Upper lobe of left lung (tissue), 6 donors: ENCODE data around the gene NPBWR2. TPM values are rescaled to one million over a fixed set of nuclear protein-coding genes. Genes with fewer than 3 reads are reported as not detected.
A peak's percentile ranks its signal among the peaks of the same experiment; 100 is the strongest.

Experiments
- ATAC-seq, 2 donors: fragments of 200-7000 bp; cut with Tn5 transposase; one replicate each; pipeline ENCODE4 v1.9.1; 2022; ENCODE audit warnings: mild to moderate bottlenecking in 2 of 2, moderate library complexity in 2 of 2; ENCODE audit not compliant: low FRiP score in 2 of 2
- DNase-seq, 2 donors: peaks; one replicate each; pipeline ENCODE4 v3.0.0-alpha.2; 2019 to 2020
- H3K27ac ChIP-seq, 4 donors: fragments of 200-600 bp; sonication (generic); one replicate each; pipeline ENCODE4 v1.5.1; 2016 to 2019
- H3K27me3 ChIP-seq, 4 donors: fragments of 200-600 bp; sonication (generic); one replicate each; pipeline ENCODE4 v1.5.1; 2017 to 2019
- H3K36me3 ChIP-seq, 4 donors: fragments of 200-600 bp; sonication (generic); one replicate each; pipeline ENCODE4 v1.5.1; 2016 to 2019
- H3K4me1 ChIP-seq, 4 donors: fragments of 200-600 bp; sonication (generic); one replicate each; pipeline ENCODE4 v1.5.1; 2018 to 2019
- H3K4me3 ChIP-seq, 4 donors: fragments of 200-600 bp; sonication (generic); one replicate each; pipeline ENCODE4 v1.5.1; 2017 to 2019; ENCODE audit warnings: mild to moderate bottlenecking in 2 of 4, moderate library complexity in 1 of 4
- H3K9me3 ChIP-seq, 4 donors: fragments of 200-600 bp; sonication (generic); one replicate each; pipeline ENCODE4 v1.5.1; 2018 to 2019
- CTCF ChIP-seq, 6 experiments: fragments of 450-650 bp in 4 of 6; fragments of 200-600 bp in 2 of 6; sonication (generic) in 2 of 6; IDR thresholded peaks; one replicate each; pipeline ENCODE4 v1.5.1; 2016 to 2019; ENCODE audit warnings: antibody characterized with exemption in 6 of 6
- EP300 ChIP-seq, 4 donors: sonication (generic); formaldehyde crosslinking; IDR thresholded peaks; one replicate each; pipeline ENCODE4 v1.5.1; 2017; ENCODE audit warnings: antibody characterized with exemption in 4 of 4, control low read depth in 2 of 4
- POLR2A ChIP-seq, 4 donors: fragments of 450-650 bp; IDR thresholded peaks; one replicate each; pipeline ENCODE4 v1.5.1; 2016 to 2017; ENCODE audit warnings: antibody characterized with exemption in 4 of 4, mild to moderate bottlenecking in 2 of 4
- POLR2AphosphoS5 ChIP-seq, 2 donors: sonication (generic); formaldehyde crosslinking; IDR thresholded peaks; one replicate each; pipeline ENCODE4 v1.5.1; 2017; ENCODE audit warnings: antibody characterized with exemption in 2 of 2
- WGBS, 2 donors: methylation state at CpG; one replicate each; pipeline ENCODE4 v1.1.5; 2017 to 2018; 5-methylcytosine and 5-hydroxymethylcytosine counted together
- total RNA-seq, 6 donors: library from RNA; depleted of rRNA in 4 of 6; stranded (reverse); fragments of >200 nt in 4 of 6; gene quantifications; one replicate each; pipeline versions ENCODE4 v1.1.0 to v1.2.1, GENCODE V29; 2016 to 2021
- donor health status: DM: no; HTN: no; CAD: no; lungs with moderate emphysema.
- donor health status: DM: no; HTN: yes; CAD: no; lungs with severe emphysema.

The NPBWR2 gene
- not detected for total RNA-seq

- Histone ChIP-seq H3K27me3 (peaks cover 0 to 10% (median 6%) of the 10 kb centered on the region in 4 donors), H3K36me3 (no peaks in the 10 kb centered on the region), H3K4me1 (peaks cover 5 to 7% (median 6%) of the 10 kb centered on the region in 4 donors), H3K4me3 (no peak within 1 kb of the TSS), H3K9me3 (no peaks in the 10 kb centered on the region), H3K27ac (no peak within 1 kb of the TSS)
- peak in 1 of 2 donors; percentile 12 for DNase-seq
- TF ChIP-seq POLR2AphosphoS5 (IDR thresholded peaks at IDR 0.05) (no peak), CTCF (IDR thresholded peaks at IDR 0.05) (no peak), EP300 (IDR thresholded peaks at IDR 0.05) (no peak), POLR2A (IDR thresholded peaks at IDR 0.05) (no peak)
- 60 to 61% methylated on average over 13 to 21 of the region's 22 CpGs for WGBS, 2 donors
- ATAC-seq = no peak
Measured at GRCh38 chr20:64106981-64107735, at the start of gene NPBWR2. Gene NPBWR2, minus strand, starts transcription at chr20:64107565. Its CDS starts 734 bp downstream, at chr20:64106831.

DNA sequence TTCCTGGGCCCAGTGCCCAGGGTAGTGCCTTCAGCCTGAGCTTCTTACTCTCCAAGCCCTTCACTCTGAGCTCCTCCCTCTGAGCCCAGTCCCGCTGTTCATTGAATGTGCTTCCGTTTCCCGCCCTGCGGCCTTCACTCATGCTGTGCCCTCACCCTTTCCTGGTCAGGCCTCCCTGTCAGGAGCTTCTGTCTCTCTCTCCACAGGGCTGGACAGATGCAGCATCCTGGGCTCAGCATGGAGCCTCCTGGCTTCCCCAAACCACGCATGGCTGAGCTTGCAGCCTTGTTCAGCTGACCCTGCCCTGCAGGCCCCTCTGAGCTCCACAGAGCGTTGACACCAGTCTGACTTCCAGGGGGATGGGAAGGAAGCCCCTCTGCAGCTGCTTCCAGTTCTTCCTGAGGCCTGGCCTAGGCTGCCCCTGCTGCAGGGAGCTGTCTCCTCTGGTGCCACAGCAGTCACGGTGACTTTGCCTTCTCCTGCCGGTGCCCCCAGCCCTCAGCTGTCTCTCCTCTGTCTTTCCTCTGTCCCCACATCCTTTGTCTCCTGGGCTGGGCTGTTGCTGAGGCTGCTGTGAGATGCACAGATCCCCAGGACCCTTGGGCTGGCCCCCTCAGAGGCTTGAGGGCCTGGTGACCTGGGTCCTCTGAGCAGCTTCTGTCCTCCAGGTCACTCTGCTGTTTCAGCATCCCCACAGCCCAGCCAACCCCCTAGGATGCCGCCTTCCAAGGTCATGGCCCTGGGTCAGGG is 48.9 kb upstream of the NPBWR2 start:
- TF ChIP-seq POLR2A (IDR thresholded peaks at IDR 0.05) = no peak
- TF ChIP-seq EP300 (IDR thresholded peaks at IDR 0.05) = no peak
- no peak for TF ChIP-seq CTCF (IDR thresholded peaks at IDR 0.05)
- no peak for TF ChIP-seq POLR2AphosphoS5 (IDR thresholded peaks at IDR 0.05)
- Histone ChIP-seq H3K36me3 (no peaks in the 10 kb centered on the region), H3K9me3 (no peaks in the 10 kb centered on the region), H3K4me1 (no peaks in the 10 kb centered on the region), H3K4me3 (no peak overlapping the region), H3K27me3 (peaks cover 0 to 19% (median 2%) of the 10 kb centered on the region in 4 donors), H3K27ac (no peak overlapping the region)
- no peak for ATAC-seq
- peak in 1 of 2 donors; percentile 52 for DNase-seq
- WGBS, 2 donors = 43 to 45% methylated on average over 7 to 9 of the region's 9 CpGs

- no peaks in the 10 kb centered on the region for H3K4me1 ChIP-seq
- H3K27me3 ChIP-seq = peaks cover 0 to 11% (median under 1%) of the 10 kb centered on the region in 4 donors
- no peak for ATAC-seq
- no peak overlapping the region for H3K27ac ChIP-seq
- H3K4me3 ChIP-seq = no peak overlapping the region
- H3K9me3 ChIP-seq = no peaks in the 10 kb centered on the region
- TF ChIP-seq EP300 (IDR thresholded peaks at IDR 0.05) (no peak), POLR2AphosphoS5 (IDR thresholded peaks at IDR 0.05) (no peak), POLR2A (IDR thresholded peaks at IDR 0.05) (no peak), CTCF (IDR thresholded peaks at IDR 0.05) (no peak)
- no peaks in the 10 kb centered on the region for H3K36me3 ChIP-seq
- peak in 1 of 2 donors; percentile 49 for DNase-seq
- 75 to 76% methylated on average over 21 to 22 of the region's 22 CpGs for WGBS, 2 donors
Measured at GRCh38 chr20:64155258-64156135, 48.1 kb upstream of the NPBWR2 start.

GRCh38 chr20:64154590-64155257 is 47.4 kb upstream of the NPBWR2 start:
- no peak for ATAC-seq
- Histone ChIP-seq H3K4me1 (no peaks in the 10 kb centered on the region), H3K9me3 (no peaks in the 10 kb centered on the region), H3K27ac (no peak overlapping the region), H3K4me3 (no peak overlapping the region), H3K36me3 (no peaks in the 10 kb centered on the region), H3K27me3 (peaks cover 0 to 3% (median 0%) of the 10 kb centered on the region in 4 donors)
- DNase-seq = no peak
- TF ChIP-seq EP300 (IDR thresholded peaks at IDR 0.05) (no peak), POLR2AphosphoS5 (IDR thresholded peaks at IDR 0.05) (no peak), CTCF (IDR thresholded peaks at IDR 0.05) (no peak), POLR2A (IDR thresholded peaks at IDR 0.05) (no peak)
- 73 to 88% methylated on average over 3 to 8 of the region's 9 CpGs for WGBS, 2 donors
